Measurements from ENCODE around the gene GRIK3. TPM values are rescaled to one million over a fixed set of nuclear protein-coding genes. Genes with fewer than 3 reads are reported as not detected.

Gene GRIK3
- total RNA-seq, 1 donor from 2014 or later: 3.9 TPM

DNA sequence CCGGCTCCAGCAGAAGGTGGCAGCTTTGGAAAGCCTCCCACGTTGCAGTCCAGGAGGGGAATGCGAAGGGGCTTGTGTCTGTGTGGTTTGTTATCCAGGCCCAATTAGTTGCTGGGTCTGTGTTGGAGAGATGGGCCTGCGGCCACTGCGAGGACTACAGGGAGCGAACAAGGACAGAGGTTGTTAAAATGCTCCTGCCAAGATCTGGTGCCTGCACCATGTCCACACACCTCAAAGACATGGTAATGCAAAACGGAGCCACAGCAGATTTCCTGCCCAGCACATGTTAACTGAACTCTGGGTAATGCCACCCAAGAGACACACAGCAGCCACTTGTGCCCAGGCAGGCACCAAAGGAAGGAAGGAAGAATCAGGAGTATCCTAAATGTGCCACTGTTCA is 18.6 kb downstream of the GRIK3 start:
- no peak for DNase-seq (ENCODE audit: low spot score)

DNA sequence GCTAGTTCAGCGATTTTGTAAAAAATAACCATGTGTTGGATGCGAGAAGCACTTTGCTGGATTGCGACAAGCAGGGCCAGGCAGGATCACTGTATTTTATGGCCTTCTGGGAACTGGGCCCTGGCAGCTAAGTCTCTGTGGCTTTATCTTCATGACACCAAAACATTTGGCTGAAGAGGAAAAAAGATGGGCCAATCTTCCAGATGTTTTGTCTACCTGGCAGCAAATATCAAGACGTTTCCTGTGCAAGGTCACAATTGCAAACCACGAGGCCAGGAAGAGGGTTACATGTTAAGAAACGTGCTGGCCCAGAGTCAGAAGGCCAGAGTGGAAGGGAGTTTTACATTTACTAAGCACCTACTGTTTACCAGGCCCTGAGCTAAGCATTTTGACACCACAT is 22.1 kb downstream of the GRIK3 start:
- DNase-seq (ENCODE audit: low spot score): no peak

DNA sequence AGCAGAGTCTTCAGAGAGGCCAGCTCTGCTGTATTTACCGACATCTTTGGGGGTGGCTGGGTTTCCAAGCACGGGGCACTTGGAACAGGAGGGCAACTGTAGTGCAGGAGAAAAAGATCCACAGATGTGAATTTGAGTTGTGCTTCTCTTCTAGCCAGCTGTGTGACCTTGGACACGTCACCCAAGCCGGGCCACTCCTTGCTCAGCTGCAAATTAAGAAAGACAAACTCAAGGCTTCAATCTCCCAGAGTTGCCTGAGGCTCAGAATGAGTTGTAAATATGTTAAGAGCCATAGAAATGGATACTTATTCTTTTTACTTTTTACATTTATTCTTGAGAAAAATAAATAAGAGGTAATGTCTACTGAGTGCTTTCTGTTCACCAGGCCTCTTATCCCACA is 24.3 kb downstream of the GRIK3 start:
- no peak for DNase-seq (ENCODE audit: low spot score)

DNA sequence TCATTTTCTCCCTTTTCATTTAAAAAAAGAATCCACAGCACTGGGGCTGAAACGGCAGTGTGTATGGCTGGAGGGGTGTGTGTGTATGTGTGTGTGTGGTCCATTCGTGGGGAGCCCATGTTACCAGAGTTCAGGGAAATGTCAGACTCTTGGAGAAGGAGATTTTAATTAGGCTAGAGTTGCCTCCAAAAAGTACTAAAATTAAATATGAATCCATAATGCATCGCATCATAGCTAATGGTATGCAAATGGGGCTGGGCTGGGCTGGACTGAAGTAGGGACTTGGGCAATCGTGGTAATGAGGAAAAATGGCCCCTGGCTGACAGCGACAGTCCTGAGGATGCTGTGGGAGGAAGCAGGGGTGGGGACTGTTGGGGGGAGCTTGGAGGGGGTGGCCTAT is 24.8 kb downstream of the GRIK3 start:
- no peak for DNase-seq (ENCODE audit: low spot score)

DNA sequence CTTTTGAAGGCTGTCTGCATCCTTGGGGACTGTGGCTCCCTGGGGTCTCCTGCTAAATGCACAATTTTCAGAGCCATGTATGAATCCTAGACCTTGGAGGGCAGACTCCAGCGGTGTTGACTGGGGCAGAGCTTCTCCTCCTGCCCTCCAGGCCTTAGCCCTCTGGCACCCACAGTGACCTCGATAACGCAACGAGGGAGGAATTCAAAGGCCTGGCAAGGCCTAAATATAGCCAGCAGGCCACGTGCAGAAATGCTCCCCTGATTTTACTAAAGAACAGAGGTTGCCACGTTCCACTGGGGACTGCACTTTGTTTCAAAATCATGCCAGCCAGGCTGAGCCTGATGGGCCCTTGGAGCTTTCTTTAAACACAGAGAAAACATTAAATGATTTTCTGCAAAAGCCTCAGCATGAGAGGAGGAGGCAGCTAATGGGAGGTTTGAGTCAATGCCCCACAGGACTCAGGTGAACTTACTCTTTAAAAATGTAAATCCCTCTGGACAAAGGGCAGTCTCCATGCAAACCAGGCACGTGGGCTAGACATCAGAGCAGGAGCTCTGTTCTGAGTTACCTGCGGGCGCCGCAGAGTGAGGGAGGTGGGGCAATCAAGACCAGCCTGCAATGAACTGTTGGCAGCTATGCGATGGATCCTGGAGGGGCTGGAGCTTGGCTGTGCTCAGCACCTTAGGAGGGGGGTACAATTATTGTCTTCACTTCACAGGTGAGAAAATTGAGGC is 28.0 kb downstream of the GRIK3 start:
- DNase-seq (ENCODE audit: low spot score): no peak

DNA sequence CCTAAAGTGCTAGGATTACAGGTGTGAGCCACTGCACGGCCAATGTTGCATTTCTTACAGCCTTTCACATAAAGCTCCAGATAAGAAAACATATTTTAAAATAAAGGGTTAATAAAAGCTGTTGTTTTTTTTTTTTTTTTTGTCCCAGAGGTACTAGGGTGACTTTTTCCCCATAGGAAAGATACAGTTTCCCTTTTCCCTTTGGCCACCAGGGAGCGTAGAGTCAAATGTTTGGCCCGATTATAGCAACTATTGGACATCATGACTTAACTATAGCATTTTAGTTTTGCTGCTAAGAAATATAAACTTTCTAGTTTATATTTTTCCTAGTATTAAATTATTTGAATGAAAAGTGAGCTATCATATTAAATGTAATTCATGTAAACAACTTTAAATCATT is 31.4 kb downstream of the GRIK3 start:
- no peak for DNase-seq (ENCODE audit: low spot score)

DNA sequence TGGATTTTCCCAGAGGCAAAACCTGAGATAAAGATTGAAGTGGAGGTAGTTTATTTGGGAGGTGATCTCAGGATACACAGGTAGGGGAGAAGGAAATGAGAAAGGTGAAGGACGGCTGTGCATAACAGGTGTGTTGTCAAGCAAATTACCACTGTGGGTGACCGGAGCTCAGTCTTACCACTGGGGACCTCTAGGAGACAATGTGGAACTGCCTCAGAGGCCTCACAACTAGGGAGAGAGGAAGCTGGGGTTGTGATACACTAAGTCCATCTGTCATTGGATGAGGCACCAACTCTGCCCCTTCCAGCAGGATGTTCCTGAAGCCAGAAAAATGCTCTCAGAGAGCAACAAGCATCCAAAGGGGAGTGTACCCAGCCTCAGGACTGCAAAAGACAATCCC is 32.6 kb downstream of the GRIK3 start:
- no peak for DNase-seq (ENCODE audit: low spot score)

DNA sequence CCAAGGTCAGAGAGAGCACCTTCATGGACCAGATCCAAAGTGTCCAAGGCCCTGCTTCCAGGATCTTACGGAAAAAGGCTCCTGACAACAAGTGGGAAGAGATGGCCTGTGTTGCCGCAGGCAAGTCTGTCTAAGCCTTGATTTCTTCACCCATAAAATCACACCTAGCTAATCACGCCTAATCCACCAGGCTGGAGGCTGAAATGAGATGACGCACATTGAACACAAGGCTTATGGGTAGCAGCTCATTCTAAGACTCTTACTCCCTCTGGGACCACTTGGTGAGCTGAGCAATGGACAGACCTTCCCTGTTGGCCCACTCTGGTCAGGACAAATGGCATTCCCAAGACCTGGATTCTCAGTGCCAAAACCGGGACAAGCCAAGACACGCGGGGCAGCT is 38.2 kb downstream of the GRIK3 start:
- no peak for DNase-seq (ENCODE audit: low spot score)

DNA sequence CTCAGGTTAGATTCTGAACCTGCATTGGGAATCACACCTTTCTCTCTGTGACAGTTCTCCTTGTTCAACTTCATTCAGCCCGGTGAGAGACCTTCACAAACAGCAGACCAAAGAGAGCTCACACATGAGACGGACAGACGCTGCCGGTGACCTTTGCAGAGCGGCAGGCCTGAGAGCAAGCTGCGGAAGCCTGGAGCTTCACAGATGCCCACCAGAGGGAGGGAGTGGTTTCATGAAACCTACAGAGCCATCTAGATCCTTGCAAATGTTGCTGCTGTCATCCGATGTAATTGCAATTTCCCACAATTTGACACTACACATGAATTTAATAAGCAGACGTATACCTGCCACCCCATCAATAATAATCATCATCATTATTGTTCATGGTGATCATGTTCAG is 39.4 kb downstream of the GRIK3 start:
- no peak for DNase-seq (ENCODE audit: low spot score)

DNA sequence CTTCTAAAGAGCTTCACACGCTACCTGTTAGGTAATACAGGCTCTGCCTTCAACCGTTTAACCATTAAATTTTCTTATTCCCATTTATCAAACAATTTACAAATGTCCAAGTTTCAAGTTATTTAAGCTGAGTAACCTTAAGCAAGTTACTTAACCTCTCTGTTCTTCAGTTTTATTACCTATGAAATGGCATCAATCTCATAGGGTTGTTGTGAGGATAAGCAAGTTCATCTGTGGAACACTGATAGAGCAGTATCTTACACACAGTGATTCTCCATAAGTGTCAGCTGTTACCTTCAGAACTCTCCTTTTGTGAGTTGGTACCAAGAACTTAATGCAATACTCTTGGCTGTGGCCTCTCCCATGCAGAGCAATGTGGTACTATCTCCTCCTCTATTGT is 40.0 kb downstream of the GRIK3 start:
- DNase-seq (ENCODE audit: low spot score): no peak

DNA sequence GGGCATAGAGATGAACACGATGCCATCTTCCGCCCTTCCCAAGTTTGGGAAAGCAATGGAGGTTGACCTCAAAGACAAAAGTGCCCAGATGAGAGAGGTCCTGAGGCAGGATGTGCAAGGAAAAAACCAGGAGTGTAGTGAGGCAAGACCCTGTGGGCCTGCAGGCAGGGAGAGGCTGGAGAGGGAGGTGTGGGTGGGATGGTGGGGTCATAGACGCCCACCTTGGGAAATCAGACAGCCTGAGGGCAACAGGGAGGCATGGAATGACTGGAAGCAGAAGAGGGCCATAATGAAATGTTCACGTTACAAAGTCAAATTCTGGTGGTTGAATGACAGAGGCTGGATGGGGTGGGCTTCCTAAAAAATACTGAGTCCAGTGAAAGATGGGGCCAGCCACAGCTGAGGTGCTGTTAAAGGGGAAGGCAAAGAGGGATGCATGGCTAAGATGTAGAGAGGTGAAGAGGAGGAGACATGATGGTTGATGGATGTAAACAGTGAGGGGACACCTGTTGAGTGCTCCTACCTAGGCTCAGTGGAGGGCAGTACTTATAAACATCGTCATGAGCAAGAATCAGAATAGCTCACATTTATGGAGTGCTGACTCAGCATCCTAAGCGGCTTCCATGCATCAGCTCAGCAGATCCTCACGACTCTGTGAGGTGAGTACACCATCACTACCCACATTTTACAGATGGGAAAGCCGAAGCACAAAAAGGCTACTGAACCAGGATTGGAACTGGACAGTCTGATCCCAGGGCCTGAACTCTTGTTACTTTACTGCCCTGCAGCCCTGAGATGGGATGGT is 42.0 kb downstream of the GRIK3 start:
- DNase-seq (ENCODE audit: low spot score): no peak

DNA sequence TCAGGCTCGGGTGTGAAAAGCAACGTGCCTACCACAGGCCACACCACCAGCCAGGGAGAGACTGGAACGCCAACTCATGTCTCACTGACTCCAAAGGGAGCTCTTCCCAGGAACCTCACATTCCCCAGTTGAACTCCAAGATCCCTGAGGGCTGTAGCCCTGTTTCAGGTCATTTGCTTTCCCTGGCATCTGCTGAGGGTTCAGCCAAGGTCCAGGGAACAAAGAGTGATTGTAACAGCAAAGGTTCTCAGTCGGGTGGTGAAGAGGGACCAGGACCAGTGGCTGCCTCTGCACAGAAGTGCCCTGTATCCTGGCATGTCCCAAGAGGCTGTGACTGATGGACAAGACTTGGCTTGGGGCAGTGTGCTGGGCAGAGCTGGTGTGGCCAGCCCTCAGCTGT is 42.8 kb downstream of the GRIK3 start:
- DNase-seq (ENCODE audit: low spot score): no peak

DNA sequence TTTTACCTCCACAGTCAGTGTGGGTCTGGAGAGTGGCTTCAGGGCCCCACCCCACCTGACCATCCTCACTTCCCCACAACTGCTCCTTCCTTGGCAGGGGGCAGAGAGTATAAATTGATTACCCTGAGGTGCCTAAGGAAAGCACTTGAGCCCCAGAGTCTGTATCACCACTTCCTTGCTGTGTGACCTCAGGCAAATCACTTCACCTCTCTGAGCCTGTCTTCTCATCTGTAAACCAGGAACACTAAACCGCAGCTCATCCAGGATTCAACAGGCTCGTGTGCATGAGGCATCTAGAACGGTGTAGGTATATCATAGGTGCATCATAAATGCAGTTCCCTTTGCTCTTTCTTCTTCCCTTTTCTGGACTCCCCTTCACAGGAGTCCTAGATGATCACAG is 43.4 kb downstream of the GRIK3 start:
- DNase-seq (ENCODE audit: low spot score): no peak

DNA sequence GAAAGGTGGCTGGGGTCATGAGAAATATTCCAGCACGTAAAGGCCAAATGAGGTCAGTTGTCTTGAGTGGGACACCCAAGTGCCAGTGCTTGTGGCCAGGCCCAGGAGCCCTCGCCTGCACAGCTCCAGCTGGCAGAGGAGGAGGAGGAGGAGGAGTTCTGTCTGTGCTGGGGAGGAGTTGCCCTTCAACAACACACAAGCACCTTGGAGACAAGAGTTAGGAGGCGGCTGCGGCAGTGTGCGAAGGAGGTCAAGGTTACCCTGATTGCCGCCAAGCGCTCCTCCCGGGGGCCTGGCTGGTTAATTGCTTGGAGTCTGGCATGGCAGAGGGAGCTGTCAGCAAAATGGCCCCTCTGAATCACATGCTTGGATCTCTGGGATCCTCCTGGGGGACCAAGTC is 45.1 kb downstream of the GRIK3 start:
- no peak for DNase-seq (ENCODE audit: low spot score)

DNA sequence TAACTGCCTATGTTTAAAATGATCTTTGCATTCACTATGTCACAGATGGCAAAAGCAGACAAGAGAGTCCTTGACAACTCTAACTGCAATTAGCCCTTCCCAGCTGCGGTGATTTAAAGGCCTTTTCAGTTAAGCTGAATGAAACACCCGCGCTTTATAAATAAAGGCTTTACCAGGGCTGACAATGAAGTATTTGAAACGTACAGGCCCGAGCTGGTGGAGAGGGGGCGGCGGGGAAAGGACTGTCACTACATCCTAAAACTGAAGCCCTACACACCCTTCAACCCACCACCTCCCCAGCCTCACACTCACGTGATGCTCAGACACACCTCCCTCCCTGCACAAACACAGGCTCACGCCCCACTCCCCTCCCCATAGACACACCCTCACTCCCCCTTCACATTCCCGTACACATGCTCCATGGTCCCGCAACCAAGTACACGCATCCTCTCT is 45.5 kb downstream of the GRIK3 start:
- DNase-seq (ENCODE audit: low spot score): no peak

DNA sequence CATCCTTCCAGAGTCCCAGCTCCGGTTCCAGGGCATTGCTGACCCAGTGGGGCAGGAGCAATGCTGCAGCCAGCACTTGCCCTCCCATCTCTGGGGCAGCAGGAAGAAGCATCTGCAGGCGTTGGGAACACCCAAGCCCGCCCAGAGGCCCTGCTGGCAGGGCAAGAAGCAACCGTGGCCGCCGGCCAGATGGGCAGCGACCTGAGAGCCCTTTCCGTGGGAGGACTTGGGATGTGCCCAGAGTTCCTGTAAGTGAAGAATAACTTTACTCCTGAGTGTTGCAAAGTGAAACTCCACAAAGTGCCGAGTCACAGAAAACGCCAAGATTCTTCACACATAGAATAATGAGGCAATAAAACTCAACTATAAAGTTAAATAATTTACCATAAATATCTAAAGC is 46.0 kb downstream of the GRIK3 start:
- DNase-seq (ENCODE audit: low spot score): no peak

DNA sequence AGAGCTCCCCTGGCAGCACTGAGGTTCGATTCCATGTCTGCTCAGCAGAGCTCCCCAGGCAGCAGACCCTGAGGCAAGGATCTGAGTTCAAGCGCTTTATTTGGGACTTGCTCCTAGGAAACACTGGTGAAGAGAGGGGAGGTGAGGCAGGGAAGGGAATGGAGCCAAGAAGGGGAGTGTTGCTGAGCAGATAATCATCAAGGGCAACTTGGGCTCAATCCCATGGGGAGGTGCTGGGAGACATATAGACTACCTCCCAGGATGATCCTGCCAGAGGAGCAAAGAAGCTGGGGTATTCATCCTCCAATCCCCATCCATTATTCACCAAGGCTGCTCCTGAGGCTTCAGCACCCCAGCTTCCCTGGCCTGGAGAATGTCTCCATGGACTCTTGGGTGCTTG is 47.0 kb downstream of the GRIK3 start:
- DNase-seq (ENCODE audit: low spot score): no peak

DNA sequence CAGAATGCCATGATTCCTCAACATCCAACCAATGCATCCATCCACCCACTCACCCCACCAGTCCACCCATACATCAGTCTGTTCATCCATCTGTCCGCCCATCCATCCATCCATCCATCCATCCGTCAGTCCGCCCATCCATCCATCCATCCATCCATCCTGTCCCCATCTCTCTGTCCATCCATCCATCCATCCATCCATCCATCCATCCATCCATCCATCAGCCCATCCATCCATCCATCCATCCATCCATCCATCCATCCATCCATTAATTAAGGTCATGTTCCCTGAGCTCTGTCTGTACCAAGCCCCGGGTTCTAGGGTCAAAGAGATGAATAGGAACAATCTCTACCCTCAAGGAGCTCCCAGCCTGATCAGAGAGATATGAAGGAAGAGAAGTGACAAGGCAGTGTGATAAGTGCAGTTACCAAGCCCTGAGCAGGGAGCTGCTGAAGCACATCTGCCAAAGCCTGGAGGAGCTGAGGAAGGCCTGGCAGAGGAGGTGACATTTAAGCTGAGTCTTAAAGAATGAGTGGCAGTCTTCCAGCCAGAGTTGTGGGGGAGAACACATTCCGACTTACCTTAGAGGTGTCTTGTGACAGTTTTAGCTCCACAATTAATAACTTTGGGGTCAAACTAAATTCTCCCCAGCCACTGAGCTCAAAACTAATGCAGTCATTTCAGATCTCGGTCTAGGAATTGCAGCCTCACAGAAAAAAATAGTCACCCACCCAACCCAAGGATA is 47.9 kb downstream of the GRIK3 start:
- DNase-seq (ENCODE audit: low spot score): no peak

DNA sequence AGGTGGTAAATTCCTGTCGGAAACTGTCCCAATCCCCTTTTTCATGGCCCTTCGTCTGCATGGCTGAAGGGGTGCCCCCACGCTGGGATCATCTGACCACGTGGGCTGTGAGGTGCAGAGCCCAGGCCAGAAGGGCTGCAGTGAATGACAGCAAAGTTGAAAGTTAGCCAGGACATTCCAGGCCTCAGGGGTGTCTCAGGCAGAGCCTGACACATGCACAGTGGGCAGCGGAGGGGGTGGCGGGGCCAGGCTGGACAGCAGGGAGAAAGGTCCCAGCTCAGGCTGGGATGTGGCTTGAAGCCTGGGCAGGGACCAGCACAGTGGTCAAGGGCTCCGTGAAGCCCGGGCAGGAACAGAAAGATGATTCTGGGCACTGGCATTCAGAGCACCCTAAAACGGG is 49.6 kb downstream of the GRIK3 start:
- DNase-seq (ENCODE audit: low spot score): no peak

DNA sequence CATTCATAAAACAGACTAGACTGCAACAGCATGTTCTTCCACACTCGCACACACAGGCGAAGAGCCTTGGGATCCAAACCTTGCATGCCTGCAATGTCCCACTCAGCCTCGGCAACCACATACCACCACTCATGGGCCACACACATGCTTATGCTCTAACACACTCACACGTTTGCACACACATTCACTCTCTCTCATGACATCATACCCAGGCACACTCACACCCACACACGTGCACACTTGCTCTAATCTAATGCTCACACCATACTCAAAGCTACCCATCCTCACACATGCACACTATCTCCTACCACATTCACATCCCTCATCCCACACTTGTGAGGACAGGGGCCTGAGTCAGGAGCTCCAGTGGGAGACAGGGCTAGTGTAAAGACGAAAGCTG is 50.3 kb downstream of the GRIK3 start:
- no peak for DNase-seq (ENCODE audit: low spot score)

DNA sequence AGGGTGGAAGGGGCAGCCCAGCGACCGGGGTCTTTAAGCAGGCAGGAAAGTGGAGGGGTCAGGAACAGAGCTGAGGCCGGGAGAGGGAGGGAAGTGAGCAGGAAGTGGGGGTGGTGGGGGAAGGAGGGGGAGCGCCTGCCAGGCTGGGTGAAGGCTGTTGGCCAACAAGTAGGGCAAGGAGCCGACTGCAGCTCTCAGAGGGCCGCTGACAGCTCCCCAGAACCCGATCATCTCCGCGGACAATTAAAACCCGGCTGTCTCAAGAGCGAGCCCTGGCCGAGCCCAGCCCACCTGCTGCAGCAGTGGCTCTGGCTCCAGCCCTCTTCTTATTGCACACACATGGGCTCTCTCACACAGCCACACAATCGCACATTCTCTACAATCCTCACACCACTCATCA is 51.6 kb downstream of the GRIK3 start:
- no peak for DNase-seq (ENCODE audit: low spot score)

DNA sequence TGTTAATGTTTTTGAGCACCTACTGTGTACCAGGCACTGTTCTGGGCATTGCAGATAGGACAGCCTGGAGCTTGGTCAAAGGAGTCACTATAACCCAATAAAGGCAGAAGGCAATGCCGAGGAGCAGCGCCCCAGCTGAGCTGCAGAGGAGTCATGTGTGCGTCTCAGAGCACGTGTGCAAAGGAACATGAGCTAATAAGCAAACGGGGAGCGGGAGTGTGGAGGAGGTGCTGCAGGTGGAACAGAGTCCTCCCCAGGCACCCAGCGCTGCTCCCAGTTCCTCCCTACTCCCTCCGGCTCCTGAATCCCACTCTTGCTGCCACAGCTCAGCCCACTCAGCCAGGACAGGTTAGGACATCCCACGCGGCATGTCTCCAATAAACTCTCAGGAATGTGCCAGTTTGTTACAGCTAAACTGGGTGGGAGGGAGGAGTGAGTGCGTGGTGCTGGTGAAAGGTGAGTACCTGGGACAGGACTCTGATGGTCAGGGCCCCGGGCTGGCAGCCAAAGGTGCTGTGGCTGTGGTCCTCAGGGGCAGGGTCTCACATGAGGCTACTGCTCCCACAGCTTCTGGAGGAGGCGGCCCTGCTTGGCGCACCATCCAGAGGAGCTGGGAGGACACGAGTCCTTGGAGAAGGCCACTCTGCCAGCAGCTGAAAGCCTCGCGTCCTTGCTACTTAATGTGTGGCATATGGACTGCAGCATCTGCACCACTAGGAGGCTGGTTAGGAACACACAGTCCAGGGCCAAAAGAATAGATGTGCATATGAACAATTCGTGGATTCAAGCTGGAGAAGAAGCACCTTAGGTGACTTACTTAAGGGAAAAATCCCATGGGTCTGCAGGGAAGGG is 52.3 kb downstream of the GRIK3 start:
- DNase-seq (ENCODE audit: low spot score): no peak
